Spleen (tissue), 11 donors: ENCODE data around the gene CAV1. TPM values are rescaled to one million over a fixed set of nuclear protein-coding genes. Genes with fewer than 3 reads are reported as not detected.

Source experiments
- DNase-seq: peaks from one replicate; pipeline ENCODE4 v3.0.0-alpha.2; 2020
- H3K27ac ChIP-seq, 8 donors: fragments of 200-600 bp; sonication (generic) in 7 of 8; 1 replicate in 4 of 8; 2 replicates in 4 of 8; pipeline versions ENCODE4 v1.5.0 to v1.8.0; 2016 to 2021; ENCODE audit warnings: inconsistent platforms in 4 of 8, mild to moderate bottlenecking in 4 of 8, moderate library complexity in 1 of 8
- H3K27me3 ChIP-seq, 7 donors: fragments of 200-600 bp; sonication (generic) in 6 of 7; replicated peaks in 1 of 7; 1 replicate in 4 of 7; 2 replicates in 3 of 7; pipeline versions ENCODE4 v1.5.0 to v1.8.0; 2016 to 2021; ENCODE audit warnings: inconsistent platforms in 3 of 7, mild to moderate bottlenecking in 1 of 7
- H3K36me3 ChIP-seq, 6 donors: fragments of 200-600 bp; sonication (generic) in 5 of 6; 1 replicate in 4 of 6; 2 replicates in 2 of 6; pipeline versions ENCODE4 v1.5.0 to v1.8.0; 2016 to 2021; ENCODE audit warnings: inconsistent platforms in 2 of 6
- H3K4me1 ChIP-seq, 6 donors: fragments of 200-600 bp; sonication (generic) in 5 of 6; 1 replicate in 3 of 6; 2 replicates in 3 of 6; pipeline versions ENCODE4 v1.5.0 to v1.8.0; 2016 to 2021; ENCODE audit warnings: inconsistent platforms in 3 of 6
- H3K4me3 ChIP-seq, 8 donors: fragments of 200-600 bp; sonication (generic) in 7 of 8; 1 replicate in 4 of 8; 2 replicates in 4 of 8; pipeline versions ENCODE4 v1.5.0 to v1.8.0; 2016 to 2021; ENCODE audit warnings: inconsistent platforms in 4 of 8, mild to moderate bottlenecking in 4 of 8, moderate library complexity in 2 of 8
- H3K9me3 ChIP-seq, 8 donors: fragments of 200-600 bp; sonication (generic) in 7 of 8; 1 replicate in 4 of 8; 2 replicates in 4 of 8; pipeline versions ENCODE4 v1.5.0 to v1.8.0; 2016 to 2021; ENCODE audit warnings: inconsistent platforms in 4 of 8
- POLR2A ChIP-seq, 3 donors: fragments of 450-650 bp; IDR thresholded peaks; one replicate each; pipeline ENCODE4 v1.5.1; 2017; ENCODE audit warnings: antibody characterized with exemption in 3 of 3, mild to moderate bottlenecking in 1 of 3
- POLR2AphosphoS5 ChIP-seq, 3 donors: sonication (generic); formaldehyde crosslinking; IDR thresholded peaks; one replicate each; pipeline ENCODE4 v1.5.1; 2017; ENCODE audit warnings: antibody characterized with exemption in 3 of 3
- WGBS, 5 donors: extraction: QIAGEN DNeasy Blood & Tissue Kit in 3 of 5; methylation state at CpG; one replicate each; pipeline versions ENCODE4 v1.1.5 to v1.1.7; 2013 to 2018; 5-methylcytosine and 5-hydroxymethylcytosine counted together
- intact Hi-C: fragments of 100-400 bp; cut with DNase I; formaldehyde crosslinking; loops from one replicate; pipeline ENCODE4 v1.15.0; 2023; ENCODE audit warnings: low total_unique reads
- polyA plus RNA-seq, 3 donors: library from polyadenylated mRNA; stranded (reverse); fragments of 200-250 nt; gene quantifications; one replicate each; pipeline ENCODE4 v1.2.1, GENCODE V29; 2013
- total RNA-seq, 7 donors: library from RNA; depleted of rRNA in 3 of 7; stranded (reverse); fragments of >200 nt in 3 of 7; fragmentation: NEBNext Ultra II Directional in 4 of 7; extraction: Animal tissue kit (Norgen Biotek cat#: 25700) in 4 of 7; gene quantifications; one replicate each; pipeline versions ENCODE4 v1.1.0 to v1.2.1, GENCODE V29; 2016 to 2021
- TF ChIP-seq, protein P1 (sequence below), 11 experiments: fragments of 200-600 bp in 7 of 11; fragments of 450-650 bp in 4 of 11; sonication (generic) in 4 of 11; IDR thresholded peaks in 8 of 11; conservative IDR thresholded peaks in 3 of 11; 1 replicate in 7 of 11; 2 replicates in 4 of 11; pipeline versions ENCODE4 v1.4.0 to v1.8.0; 2016 to 2021; ENCODE audit warnings: antibody characterized with exemption in 11 of 11, inconsistent platforms in 4 of 11, mild to moderate bottlenecking in 1 of 11
- donor health status: healthy with polysubstance abuse.
- donor health status: DM: no; HTN: no; CAD: no; lungs with moderate emphysema.
- donor health status: DM: no; HTN: no; CAD: no.
- donor health status: Bipolar disorder and iron deficiency.
- donor health status: healthy.
- donor health status: DM: no; HTN: no; CAD: no.
- donor health status: DM: yes; HTN: yes; CAD: no.

Gene CAV1
- total and polyA plus RNA-seq, 10 donors = 26.8 to 404 (median 183) TPM

DNA sequence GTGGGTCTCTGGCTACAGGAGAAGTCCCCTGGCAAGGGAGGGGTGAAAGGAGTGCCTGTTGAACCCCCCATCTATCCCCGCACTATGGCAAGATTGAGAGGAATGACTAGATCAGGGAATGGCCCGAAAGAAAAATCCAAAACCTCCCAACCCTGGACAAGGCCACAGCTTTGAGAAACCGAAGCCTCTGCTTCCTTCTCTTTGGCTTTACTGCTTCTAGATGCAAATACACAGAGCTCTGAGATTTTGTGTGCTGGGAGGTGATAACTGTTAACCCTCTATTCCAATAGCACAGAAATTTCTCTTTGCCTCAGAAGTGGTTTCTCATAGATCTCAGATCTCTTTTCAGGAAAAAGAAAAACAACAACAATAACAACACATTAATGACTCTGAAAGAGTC is 15.0 kb downstream of the CAV1 start:
- H3K27ac ChIP-seq = peak overlapping the region in 1 of 8 donors; percentile 0
- intact Hi-C loops = no loop called here

DNA sequence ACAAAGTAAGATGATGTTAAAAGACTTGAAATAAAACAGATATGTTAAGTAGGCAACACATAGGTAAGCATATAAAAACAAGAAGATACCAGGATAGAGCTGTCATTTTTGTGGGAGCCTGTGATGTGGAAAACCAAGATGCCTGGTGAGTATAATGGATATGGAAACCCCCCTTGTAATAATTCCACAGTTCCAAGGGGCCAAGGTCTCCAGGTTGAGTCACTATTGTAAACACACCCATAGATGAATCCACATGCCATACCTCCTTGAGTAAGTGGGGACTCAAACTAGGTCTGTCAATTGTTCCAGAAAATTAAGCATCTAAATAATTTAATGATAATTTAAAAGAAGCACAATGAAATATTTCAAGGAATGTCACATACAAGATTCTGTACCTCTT is 15.9 kb downstream of the CAV1 start:
- Histone ChIP-seq H3K27ac (peak overlapping the region in 1 of 8 donors; percentile 9), H3K4me1 (peaks cover 0 to 10% (median 1%) of the 10 kb centered on the region in 6 donors), H3K9me3 (peaks cover 0 to 9% (median 0%) of the 10 kb centered on the region in 8 donors), H3K4me3 (no peak overlapping the region), H3K36me3 (peaks cover 0 to 30% (median 0%) of the 10 kb centered on the region in 6 donors), H3K27me3 (no peaks in the 10 kb centered on the region)
- DNase-seq = no peak
- intact Hi-C loops = no loop called here
- TF ChIP-seq, protein P1, sequence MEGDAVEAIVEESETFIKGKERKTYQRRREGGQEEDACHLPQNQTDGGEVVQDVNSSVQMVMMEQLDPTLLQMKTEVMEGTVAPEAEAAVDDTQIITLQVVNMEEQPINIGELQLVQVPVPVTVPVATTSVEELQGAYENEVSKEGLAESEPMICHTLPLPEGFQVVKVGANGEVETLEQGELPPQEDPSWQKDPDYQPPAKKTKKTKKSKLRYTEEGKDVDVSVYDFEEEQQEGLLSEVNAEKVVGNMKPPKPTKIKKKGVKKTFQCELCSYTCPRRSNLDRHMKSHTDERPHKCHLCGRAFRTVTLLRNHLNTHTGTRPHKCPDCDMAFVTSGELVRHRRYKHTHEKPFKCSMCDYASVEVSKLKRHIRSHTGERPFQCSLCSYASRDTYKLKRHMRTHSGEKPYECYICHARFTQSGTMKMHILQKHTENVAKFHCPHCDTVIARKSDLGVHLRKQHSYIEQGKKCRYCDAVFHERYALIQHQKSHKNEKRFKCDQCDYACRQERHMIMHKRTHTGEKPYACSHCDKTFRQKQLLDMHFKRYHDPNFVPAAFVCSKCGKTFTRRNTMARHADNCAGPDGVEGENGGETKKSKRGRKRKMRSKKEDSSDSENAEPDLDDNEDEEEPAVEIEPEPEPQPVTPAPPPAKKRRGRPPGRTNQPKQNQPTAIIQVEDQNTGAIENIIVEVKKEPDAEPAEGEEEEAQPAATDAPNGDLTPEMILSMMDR (IDR thresholded peaks at IDR 0.05 in 8 of 11, conservative IDR thresholded peaks at IDR 0.05 in 3 of 11) = no peak
- no peak for TF ChIP-seq POLR2AphosphoS5 (IDR thresholded peaks at IDR 0.05)

More for the DNA sequence above, 15.0 kb downstream of the CAV1 start:
- H3K4me3 ChIP-seq = no peak overlapping the region
- H3K9me3 ChIP-seq = peaks cover 0 to 9% (median 0%) of the 10 kb centered on the region in 8 donors
- H3K36me3 ChIP-seq = peaks cover 0 to 33% (median 0%) of the 10 kb centered on the region in 6 donors
- DNase-seq = no peak
- TF ChIP-seq, protein P1 (IDR thresholded peaks at IDR 0.05 in 8 of 11, conservative IDR thresholded peaks at IDR 0.05 in 3 of 11) = no peak
- no peak for TF ChIP-seq POLR2A (IDR thresholded peaks at IDR 0.05)
- no peak for TF ChIP-seq POLR2AphosphoS5 (IDR thresholded peaks at IDR 0.05)
- H3K27me3 ChIP-seq = no peaks in the 10 kb centered on the region
- peaks cover 0 to 7% (median 2%) of the 10 kb centered on the region in 6 donors for H3K4me1 ChIP-seq
- 79 to 84% (median 81%) methylated on average over 3 of the region's 3 CpGs for WGBS, 5 donors

DNA sequence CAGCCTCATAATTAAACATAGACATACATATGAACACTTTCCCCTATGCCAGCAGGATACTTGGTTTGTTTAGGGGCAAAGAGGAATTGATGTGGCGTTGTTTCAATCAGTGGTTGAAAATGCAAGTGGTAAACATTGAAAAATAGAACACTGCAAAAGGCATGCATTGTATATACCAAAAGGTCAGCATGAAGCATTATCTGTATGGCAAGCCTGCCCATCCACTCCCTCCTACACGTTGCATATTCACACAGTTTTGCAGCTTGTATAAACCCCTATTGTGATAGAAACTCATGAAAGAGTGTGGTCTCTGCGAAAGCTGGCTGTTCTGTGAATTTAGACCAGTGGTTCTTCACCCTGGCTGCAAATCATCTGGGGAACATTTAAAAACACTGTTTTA is 17.1 kb downstream of the CAV1 start:
- intact Hi-C loops = no loop called here
- no peak overlapping the region for H3K27ac ChIP-seq
- peaks cover 0 to 9% (median 0%) of the 10 kb centered on the region in 8 donors for H3K9me3 ChIP-seq
- WGBS, 5 donors = 77 to 82% (median 78%) methylated on average over 3 of the region's 3 CpGs
- peaks cover 0 to 22% (median 0%) of the 10 kb centered on the region in 6 donors for H3K36me3 ChIP-seq
- H3K4me1 ChIP-seq = peaks cover 0 to 10% (median 0%) of the 10 kb centered on the region in 6 donors
- H3K4me3 ChIP-seq = no peak overlapping the region
- H3K27me3 ChIP-seq = no peaks in the 10 kb centered on the region
- TF ChIP-seq POLR2A (IDR thresholded peaks at IDR 0.05) (no peak), POLR2AphosphoS5 (IDR thresholded peaks at IDR 0.05) (no peak)
- no peak for DNase-seq

DNA sequence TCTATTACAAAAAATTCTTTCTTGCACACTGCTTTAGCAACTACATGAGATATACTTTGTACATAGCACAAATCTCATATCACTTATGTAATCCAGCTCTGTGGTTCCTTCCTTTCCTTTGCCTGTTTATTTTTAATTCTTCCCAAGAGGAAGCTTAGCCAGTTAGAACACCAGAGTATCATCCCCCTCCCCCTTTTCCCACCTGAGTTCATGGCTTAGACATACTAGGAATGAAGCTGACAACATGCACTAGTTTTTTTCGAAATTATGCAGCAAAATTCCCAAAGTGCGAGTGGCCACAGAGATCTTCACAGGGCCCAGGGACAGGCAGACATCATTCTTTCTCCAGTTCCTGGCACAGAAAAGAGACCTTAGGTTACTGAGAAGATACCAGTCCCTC is 17.8 kb downstream of the CAV1 start:
- H3K4me1 ChIP-seq = peaks cover 0 to 10% (median 1%) of the 10 kb centered on the region in 6 donors
- 84 to 91% (median 85%) methylated on average over 2 of the region's 2 CpGs for WGBS, 5 donors
- no peaks in the 10 kb centered on the region for H3K27me3 ChIP-seq
- intact Hi-C loops = no loop called here
- DNase-seq = no peak
- no peak overlapping the region for H3K4me3 ChIP-seq
- TF ChIP-seq POLR2A (IDR thresholded peaks at IDR 0.05) (no peak), POLR2AphosphoS5 (IDR thresholded peaks at IDR 0.05) (no peak)
- TF ChIP-seq, protein P1 (IDR thresholded peaks at IDR 0.05 in 8 of 11, conservative IDR thresholded peaks at IDR 0.05 in 3 of 11) = no peak
- peaks cover 0 to 17% (median 0%) of the 10 kb centered on the region in 6 donors for H3K36me3 ChIP-seq
- H3K27ac ChIP-seq = no peak overlapping the region
- peaks cover 0 to 9% (median 0%) of the 10 kb centered on the region in 8 donors for H3K9me3 ChIP-seq
